Measurements from ENCODE around the gene DCBLD1.

- no peak for TF ChIP-seq CTCF (IDR thresholded peaks at IDR 0.05)
- no peak for TF ChIP-seq POLR2A (IDR thresholded peaks at IDR 0.05)
Observed at GRCh38 chr6:117531809-117532725, 49.6 kb downstream of the DCBLD1 start.
